ENCODE results near the gene LONRF2. TPM values are rescaled to one million over a fixed set of nuclear protein-coding genes. Genes with fewer than 3 reads are reported as not detected.
"Not testable (repeated sequence)": the region's sequence is repeated elsewhere in the genome, so short reads cannot be mapped to it uniquely, and the experiment has no call there.

The LONRF2 gene
- total RNA-seq, 1 donor from 2014 or later: 2.8 TPM

DNA sequence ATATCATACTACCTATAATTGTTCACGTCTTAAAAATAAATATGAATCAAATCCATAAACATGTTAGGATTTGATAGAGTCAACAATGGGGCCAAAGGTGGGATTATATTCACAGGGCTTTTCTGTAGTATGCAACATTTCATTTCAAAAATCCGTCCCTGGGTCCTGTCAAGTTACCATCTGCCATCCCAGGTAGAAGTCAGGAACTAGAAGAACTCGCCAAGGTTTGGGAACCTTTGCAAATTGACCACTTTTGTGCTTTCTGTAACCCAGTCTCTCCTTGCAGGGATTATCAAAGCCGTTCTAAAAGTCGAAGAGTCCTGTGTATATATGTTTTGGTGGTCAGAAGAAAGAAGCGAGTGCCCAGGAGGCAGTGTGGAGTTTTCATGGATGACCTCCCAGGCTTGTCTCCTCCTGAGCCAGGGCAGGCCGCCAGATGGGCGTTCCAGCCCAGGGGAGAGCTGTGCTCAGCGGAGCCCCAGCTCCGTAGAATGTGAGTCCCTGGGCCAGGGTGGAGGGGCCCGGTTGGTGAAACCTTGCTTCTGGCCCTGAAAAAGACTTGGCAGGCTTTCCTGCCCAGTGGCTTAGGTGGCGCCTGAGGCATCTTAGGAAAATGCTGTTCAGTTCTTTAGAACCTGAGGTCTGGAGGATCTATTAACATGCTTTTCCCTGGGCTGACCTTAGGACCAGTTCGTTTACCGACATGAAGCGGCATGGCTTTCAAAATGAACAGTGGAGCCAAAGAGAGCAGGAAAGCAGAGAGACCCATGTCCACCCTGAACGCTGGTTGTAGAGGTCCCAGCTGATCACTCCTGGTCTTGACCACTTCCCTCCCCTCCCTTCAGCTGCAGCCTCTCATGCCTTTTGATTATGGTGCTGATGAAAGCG, 69.2 kb downstream of the LONRF2 start:
- no peak for DNase-seq

DNA sequence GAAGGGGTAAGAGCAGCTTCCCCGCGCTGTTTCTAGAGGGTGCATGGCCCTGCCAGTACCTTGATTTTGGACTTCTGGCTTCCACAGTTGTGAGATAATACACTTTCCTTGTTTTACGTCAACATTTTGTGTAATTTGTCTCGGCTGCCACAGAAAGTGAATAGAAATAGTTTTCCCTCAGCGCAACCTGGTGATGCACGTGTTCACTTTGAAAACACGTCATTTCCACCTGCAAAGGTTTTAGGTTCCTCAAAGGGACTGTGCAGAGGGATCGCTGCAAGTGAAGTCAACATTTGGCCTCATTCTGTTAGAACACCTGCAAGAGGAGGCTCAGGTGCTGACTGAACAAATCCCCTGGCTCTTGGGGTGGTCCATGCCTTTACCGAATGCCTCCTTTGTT, 71.7 kb downstream of the LONRF2 start:
- DNase-seq: no peak

DNA sequence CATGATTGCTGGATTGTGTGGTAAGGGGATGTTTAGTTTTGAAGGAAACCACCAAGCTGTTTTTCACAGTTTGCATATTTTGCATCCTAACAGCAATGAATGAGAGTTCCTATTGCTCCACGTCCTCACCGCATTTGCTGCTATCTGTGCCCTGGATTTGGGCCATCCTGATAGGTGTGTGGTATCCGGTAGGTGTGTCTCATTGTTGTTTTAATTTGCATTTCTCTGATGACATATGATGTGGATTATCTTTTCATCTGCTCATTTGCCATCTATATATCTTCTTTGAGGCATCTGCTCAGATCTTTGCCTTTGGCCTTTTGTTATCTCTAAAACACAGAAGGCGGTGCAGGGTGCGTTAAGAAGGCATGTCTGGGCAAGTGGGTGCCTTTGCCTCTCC, 73.3 kb downstream of the LONRF2 start:
- no peak for DNase-seq

DNA sequence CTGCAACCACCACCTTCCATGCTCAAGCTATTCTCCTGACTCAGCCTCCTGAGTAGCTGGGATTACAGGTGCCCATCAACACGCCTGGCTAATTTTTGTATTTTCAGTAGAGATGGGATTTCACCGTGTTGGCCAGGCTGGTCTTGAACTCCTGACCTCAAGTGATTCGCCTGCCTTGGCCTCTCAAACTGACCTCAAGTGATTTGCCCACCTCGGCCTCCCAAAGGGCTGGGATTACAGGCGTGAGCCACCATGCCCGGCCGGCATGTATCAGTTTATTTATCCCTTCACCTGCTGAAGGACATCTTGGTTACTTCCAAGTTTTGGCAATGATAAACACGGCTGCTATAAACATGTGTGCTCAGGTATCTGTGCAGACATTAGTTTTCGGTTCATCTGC, 73.7 kb downstream of the LONRF2 start:
- not testable (repeated sequence) for DNase-seq

DNA sequence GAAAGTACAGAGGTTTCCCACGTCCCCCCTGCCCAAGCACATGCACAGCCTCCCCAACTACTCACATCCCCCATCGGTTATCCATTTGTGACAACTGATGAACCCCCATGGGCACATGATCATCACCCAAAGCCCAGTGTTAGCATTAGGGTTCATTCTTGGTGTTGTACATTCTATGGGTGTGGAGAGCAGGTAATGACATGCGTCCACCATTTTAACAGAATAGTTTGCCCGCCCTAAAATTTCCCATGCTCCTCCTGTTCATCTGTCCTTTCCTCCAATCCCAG, 74.3 kb downstream of the LONRF2 start:
- DNase-seq: no peak

DNA sequence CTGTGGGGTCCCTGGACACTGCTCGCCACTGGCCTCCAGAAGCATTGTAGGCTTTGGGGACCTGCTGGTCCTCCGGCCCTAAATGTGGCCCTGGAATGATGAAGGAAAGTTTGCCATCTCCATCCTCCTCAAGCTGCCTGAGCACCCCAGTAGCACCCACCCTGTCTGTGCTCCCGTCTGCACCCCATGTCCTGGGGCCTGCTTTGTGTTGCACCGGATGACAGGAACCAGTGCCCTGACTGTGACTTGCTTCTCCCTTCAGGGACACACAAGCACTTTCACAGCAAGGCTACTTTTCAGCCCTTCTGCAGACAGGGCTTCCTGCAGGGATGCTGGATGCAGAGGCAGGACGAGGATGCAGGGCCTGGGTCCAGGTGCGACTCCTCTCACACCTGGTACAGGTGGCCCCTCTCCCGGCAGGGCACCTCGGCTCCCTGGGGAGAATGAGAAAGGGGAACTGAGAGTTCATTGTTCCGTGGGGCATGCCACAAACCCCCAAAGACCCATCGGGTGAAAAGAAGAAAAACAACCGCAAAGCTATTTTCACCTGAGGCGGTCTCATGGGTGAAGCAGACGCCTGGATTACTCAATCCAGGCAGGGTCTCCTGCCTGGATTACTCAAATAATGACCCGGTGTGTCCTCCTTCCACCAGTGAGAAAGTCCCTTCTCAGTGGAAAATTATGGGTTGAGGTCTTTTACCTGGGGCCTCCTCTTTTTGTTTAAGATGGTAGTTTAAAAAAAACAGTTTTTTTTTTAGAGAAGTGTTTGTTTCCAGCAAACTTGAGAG, 74.9 kb downstream of the LONRF2 start:
- DNase-seq: no peak

DNA sequence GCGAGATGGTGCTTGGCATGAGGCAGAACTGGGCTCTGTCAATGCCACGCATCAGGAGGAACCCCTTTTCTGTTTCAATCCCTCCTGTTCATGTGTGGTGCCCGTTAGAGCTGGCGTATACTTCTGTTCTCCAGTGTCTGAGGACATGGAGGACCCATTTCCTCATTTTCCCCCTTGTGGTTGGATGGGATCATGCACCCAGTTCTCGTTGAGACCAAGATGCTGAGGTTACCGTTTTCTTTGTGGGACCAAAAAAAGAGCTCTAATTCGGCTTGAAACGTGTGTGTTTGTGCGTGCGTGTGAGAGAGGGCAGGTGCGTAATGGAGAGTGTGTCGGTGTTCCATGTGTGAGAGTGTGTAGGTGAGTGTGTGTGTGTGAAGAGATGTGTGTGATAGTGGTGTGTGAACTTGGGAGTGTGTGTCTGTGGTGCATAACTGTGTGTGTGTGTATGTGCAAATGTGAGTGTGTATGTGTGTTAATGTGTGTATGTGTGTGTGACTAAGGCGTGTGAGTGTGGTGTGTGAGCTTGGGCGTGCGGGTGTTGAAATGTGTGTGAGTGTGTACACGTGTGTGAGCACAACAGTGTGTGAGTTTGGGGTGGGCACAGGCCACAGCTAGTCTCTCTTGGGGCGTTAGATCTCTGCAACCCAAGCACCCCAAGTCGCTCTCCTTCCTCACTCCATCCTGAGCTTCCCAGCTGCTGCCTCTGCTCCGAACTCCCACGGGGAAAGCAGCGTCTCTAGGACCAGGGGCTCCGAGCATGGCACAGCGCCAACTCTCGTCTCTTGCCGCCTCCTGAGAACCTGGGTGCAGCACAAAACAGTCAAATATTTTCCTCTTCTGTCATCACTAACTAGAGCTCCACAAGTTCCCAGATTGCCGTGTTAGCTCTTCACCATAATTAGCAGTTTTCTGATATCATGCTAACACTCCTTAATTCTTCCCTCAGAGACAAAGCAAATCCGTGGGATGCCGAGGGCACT, 75.8 kb downstream of the LONRF2 start:
- no peak for DNase-seq

DNA sequence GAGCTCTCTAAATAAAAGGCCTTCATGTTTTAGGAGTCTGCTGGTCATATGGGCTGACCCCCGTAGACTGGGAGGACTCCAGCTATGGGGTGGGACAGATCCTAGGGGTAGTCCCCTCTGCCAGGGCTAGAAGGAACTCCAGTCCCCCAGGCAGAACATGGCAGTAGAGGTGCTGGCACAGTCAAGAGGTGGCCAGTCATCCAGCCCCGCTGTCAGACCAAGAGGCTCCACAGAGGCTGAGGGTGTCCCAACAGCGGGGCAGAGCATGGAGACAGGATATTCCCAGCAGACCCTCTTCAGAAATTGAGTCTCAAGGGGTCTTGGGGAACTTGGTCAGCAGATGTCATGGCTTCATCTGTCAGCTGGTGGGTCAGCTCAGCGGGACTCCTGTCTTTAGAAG, 76.6 kb downstream of the LONRF2 start:
- no peak for DNase-seq

DNA sequence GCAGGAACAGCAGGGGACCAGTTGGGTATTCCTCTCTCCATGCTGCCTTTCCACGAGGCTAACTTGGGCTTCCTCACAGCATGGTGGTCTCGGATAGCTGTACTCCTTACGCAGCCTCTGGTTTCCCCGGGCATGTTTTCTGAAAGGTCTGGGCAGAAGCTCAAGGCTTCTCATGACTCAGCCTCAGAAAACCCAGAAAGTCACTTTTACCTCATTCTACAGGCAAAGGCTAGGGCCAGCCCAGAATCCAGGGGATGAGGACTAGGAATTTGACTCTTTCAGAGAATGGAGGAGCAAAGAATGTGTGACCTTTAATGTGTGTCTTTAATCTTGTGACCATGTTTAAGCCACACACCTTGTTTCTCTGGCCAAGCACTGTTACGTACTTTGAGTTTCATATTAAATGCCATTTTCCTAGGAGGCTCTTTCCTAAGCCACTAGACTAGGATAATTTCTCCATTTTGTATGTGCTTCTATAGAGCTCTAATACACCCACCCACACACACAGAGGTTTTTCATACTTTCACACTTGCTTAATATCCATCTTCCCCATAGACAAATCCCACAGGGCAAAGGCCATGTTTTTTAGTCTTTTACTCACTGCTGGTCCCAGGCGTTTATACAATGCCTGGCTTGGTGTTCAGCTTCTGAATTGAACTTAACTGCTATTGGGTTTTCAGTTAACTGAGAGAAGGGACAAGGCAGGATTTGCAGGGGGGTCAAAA, 77.3 kb downstream of the LONRF2 start:
- DNase-seq: no peak

DNA sequence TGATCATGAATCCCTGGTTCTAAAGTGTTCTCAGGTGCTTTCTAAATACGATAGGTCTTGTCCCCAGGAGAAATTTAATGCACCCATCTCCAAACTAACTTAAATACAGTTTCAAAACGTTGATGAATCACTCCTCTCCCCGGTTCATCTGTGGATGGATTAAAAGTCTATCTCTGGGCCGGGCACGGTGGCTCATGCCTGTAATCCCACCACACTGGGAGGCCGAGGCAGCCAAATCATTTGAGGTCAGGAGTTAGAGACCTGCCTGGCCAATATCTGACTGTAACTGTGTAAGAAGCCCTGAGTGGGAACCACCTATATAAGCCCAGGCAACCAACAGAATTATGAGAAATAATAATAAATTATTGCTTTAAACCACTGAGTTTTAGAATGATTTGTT, 78.7 kb downstream of the LONRF2 start:
- DNase-seq: no peak

DNA sequence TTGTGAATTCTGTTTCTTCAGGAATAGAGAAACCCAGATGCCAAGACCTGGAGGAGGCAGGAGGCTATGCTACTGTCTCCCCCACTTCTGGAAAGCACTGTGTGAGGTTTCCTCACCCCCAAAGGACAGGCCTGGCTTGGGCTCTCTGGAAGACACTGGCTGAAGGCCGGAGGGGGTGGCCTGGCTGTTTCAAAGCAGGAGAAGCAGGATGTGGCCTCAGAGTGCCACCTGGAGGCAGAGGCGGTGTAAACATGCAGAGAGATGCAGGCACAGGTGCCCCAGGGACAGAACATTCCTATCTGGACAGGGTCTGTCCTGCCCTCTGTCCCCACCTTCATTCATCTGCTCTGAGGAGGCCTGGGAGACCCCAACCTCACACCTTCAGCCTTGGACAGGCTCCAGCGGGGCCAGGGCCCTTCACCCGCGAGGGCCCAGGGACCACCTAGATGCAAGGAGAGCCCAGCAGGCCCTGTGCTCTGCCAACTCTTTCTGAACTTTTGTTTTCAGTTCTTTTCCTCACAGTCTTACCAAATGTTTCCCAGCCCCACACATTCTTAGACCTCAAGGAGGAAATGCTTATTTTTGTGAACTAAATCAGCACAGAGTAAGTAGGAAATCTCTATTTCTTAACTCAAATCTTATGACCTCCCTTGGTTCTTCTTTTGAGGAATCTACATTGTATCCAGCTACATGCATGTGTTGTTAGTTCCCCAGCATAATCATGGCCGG, 79.2 kb downstream of the LONRF2 start:
- DNase-seq: peak; percentile 36

DNA sequence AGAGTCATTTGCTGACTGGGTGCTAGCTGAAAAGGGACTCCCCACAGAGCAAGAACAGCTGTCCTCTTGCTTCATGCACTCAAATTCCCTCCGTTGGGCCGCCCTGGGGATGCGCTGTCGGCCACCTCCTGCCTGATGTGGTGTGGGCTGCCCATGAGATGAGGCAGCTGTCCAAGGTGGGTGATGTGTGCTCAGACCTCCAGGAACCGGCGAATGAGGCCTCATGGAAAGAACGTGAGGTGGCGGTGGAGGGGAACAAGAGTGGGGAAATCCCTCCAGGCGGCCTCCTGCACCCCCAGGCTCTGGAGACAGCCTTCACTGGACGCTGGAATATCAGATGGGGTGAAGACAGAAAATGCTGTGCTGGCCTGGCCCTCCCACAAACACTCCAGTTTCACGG, 79.8 kb downstream of the LONRF2 start:
- DNase-seq: no peak

DNA sequence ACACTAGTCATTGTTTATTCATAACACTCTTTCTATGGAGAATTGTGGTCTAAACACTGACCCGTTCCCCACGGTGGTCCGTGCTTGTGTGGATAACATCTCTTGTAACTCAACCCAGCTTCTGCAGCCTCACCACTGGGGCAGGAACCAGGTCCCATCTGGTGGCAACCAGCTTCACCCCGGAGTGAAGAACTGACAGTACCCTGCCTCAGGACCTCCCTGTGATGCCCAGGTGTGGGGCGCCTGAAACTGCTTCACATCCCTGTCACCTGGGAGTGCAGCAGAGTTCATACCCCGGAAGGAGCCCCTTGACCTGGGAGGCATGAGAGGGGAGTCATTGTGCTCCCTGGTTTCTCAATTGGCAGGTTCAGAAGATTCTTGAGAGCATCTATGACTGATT, 81.1 kb downstream of the LONRF2 start:
- no peak for DNase-seq

DNA sequence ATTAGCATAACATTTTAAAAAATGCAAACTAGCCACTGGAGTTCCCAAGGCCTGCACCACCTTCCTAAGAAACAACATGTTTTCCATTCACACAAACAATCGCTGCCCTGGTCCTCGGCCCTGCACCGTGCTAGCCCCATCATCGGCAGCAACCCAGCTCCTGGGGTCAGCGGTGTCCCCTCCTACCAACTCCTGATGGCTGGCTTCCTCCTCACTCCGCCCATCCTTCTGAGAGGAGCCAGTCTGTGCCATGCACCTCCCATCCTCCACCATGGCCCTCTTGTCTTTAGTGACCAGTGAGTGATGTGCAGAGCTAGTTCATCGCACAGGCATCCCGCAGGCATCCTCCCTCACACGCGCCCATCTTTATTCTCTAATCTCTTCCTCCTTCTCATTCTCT, 81.9 kb downstream of the LONRF2 start:
- no peak for DNase-seq

DNA sequence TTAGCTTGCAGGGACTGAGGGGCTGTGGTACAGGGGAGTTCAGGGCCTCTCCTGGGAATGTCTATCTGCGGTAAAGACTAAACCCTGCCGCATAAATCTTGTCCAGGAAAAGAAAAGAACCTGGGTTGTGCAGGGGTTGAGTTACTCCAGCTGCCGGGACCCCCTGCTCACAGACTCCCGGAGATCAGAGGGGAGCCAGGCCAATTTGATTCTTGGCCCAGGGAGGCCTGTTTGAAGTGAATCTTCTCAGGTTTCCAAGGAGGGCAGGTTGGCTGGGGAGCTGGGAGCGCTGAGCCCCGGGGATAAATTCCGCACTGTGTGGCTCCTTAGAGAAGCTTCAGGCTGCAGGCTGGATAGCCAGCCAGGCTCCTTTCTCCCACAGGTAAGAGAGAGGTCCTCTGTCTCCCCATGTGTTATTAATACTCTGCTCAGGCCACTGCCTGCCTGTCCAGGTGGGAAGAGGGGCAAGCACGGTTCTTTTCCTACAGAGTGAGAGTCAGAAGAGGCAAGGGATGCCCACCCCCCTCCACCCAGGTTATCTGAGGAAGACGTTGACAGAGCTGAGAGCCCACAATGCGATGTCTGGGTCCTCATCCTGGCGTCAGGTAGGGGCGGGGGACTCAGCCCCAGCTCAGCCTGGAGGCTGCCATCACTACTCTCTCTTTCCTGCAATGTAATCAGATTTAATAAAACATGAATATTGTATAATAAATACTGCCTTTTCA, 82.7 kb downstream of the LONRF2 start:
- no peak for DNase-seq

DNA sequence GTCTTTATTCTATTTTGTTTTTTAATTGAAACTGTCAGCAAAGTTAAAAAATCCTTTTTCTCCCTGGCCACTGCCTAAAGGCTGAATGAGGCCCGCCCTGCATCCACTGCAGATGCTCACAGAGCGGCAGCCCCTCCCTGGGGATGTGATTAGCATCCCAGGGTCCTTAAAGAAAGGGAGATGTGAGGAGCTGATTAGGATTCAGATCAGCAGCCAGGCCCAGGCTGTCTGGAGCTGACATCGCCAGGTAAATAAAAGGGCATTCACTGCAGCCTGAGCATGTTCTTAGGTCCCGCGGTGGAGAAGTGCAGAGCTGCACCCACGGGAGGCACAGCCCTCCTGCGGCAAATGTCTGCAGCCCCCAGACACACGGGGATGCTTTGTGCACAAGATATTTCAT, 83.8 kb downstream of the LONRF2 start:
- DNase-seq: no peak

DNA sequence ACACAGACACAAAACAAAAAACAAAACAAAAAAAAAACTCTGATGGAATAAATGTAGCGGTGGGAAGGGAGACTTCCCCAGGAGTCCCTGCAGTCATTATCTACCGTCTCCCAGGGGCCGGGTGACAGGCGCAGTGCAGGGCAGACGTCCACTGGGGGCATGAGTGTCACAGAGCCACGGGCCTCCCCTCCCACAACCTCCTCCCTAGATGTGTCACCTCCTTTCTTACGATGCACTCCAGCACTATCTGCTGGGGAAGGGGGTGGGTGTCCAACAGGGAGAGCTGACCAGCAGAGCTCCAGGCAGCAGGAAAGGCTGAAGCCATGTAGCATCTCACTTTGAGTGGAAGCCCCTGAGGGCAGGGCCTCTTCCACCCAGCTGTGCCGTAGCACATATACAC, 84.5 kb downstream of the LONRF2 start:
- DNase-seq: no peak

DNA sequence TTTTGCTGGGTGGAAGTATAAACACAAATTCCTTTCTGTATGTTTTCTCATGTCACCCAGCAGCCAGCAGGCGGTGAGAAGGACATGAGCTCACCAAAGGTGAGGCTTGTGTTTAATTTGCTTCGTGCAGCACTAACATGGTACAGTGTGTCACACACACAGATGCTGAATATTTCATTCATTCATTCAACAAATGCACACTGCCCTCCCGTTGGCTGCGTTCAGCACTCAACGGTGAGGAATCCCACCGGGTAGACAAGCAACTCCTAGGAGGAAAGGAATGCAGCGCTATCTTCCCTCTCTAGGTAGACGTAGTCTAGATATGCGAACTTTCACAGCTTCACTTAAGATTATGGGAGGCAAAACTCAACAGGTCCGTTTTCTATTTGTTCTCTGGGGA, 85.1 kb downstream of the LONRF2 start:
- DNase-seq: no peak

DNA sequence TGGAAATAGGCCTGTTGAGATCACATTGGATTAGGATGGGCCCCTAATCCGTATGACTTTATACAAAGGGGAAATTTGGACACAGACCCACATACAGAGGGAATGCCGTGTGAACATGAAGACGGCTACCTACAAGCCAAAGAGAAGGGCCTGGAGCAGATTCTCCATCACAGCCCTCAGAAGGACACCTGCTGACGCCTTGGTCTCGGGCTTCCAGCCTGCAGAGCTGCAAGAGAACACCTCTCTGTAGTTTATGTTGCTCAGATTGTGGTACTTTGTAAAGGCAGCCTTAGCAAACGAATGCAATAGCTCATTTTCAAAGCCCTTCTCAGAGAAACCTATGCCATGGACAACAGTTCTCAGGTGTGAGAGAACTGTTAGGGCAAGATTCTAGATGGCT, 86.1 kb downstream of the LONRF2 start:
- DNase-seq: no peak

DNA sequence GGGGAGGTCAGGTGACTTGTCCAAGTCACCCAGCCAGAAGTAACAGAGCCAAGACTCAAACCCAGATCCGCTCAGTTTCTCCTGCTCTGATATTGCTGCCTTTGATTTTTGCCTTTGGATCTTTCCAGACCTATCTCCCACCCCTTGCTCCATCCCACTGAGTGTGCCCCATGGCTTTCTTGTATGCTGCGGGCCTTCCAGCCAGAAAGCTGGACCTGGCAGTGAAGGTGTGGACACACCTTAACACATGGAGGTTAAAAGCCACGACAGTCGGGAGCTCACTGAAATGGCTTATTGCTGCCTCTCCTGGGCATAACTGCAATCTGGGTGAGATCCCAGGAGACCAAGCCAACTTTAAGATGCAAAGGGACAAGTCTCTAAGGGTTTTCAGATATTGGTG, 86.7 kb downstream of the LONRF2 start:
- DNase-seq: no peak

DNA sequence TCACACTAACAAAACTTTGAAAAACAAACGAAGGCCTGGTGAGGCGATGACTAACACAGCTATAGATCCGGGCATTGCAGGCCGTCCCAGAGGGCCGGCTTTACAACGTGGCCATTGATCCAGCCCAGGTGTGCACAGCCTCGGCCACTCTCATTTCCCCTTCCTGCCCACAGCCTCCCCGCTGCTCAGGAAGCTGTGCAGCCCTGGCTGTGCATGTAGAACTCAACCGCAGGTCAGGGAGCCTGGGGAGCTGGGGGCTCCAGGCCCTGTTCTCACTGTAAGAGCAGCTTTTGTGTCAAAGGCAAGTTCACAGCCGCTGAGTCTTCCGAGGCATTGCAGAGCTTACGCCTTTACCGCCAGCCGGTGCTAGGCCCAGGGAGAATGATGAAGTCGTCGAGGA, 87.2 kb downstream of the LONRF2 start:
- no peak for DNase-seq
